Neural progenitor cell (in vitro differentiated cells): ENCODE data around the gene HIGD1A.

Experiments
- EZH2phosphoT487 ChIP-seq: fragments of 200-600 bp; sonication (generic); IDR thresholded peaks from 2 replicates; pipeline ENCODE4 v1.6.1; 2017; ENCODE audit warnings: antibody characterized with exemption
- TF ChIP-seq, protein P1 (sequence below): fragments of 200-600 bp; sonication (generic); IDR thresholded peaks from 2 replicates; pipeline ENCODE4 v1.5.1; 2017; ENCODE audit warnings: antibody characterized with exemption, mild to moderate bottlenecking

DNA sequence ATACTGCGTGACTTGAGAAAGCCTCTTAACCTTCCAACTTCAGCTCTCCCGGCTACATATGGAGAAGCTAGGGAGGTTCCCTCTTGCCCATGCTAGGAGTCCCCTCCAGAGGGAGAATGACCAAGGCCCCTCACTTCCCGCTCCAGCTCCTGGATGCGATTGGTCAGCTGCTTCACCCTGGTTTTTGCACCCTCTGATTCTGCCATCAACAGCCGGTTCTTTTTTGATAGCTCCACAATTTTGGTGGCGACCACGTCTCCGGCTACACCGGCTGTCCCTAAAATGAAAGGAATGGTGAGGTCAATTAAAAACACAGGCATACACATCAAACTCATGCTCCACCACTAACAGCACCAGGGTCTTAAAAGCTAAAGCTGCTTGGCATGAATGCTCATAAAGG lies 51.8 kb downstream of the HIGD1A start:
- TF ChIP-seq, protein P1, sequence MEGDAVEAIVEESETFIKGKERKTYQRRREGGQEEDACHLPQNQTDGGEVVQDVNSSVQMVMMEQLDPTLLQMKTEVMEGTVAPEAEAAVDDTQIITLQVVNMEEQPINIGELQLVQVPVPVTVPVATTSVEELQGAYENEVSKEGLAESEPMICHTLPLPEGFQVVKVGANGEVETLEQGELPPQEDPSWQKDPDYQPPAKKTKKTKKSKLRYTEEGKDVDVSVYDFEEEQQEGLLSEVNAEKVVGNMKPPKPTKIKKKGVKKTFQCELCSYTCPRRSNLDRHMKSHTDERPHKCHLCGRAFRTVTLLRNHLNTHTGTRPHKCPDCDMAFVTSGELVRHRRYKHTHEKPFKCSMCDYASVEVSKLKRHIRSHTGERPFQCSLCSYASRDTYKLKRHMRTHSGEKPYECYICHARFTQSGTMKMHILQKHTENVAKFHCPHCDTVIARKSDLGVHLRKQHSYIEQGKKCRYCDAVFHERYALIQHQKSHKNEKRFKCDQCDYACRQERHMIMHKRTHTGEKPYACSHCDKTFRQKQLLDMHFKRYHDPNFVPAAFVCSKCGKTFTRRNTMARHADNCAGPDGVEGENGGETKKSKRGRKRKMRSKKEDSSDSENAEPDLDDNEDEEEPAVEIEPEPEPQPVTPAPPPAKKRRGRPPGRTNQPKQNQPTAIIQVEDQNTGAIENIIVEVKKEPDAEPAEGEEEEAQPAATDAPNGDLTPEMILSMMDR = no peak
- no peak for TF ChIP-seq EZH2phosphoT487
